PC-9 (cell line): Measurements from ENCODE around the gene TOX2.

Experiments
- EZH2 ChIP-seq: fragments of 200-600 bp; sonication (generic); IDR thresholded peaks from 2 replicates; pipeline ENCODE4 v1.8.0; 2017; ENCODE audit warnings: antibody characterized with exemption, low read depth
- TF ChIP-seq, protein P1 (sequence below): fragments of 200-600 bp; sonication (generic); conservative IDR thresholded peaks from 2 replicates; pipeline ENCODE4 v1.6.1; 2017; ENCODE audit warnings: mixed run types, antibody characterized with exemption, mild to moderate bottlenecking, moderate library complexity

DNA sequence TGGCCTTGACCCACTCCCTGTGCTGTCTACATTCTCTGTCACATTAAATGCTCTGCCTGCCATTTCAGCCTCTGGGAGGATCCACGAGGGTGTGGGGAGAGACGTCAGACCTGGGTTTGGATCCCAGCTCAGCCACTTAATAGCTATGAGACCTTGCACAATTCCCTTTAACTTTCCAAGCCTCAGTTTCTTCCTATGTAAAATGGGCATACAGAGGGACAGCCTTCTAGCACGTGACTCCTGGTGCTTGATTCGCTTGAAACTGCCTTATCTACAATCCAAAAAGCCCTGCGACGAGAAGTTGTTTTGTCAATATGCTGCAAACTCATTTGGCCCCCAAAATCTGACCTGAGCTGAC lies 40.0 kb downstream of the TOX2 start:
- TF ChIP-seq, protein P1, sequence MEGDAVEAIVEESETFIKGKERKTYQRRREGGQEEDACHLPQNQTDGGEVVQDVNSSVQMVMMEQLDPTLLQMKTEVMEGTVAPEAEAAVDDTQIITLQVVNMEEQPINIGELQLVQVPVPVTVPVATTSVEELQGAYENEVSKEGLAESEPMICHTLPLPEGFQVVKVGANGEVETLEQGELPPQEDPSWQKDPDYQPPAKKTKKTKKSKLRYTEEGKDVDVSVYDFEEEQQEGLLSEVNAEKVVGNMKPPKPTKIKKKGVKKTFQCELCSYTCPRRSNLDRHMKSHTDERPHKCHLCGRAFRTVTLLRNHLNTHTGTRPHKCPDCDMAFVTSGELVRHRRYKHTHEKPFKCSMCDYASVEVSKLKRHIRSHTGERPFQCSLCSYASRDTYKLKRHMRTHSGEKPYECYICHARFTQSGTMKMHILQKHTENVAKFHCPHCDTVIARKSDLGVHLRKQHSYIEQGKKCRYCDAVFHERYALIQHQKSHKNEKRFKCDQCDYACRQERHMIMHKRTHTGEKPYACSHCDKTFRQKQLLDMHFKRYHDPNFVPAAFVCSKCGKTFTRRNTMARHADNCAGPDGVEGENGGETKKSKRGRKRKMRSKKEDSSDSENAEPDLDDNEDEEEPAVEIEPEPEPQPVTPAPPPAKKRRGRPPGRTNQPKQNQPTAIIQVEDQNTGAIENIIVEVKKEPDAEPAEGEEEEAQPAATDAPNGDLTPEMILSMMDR: no peak
- no peak for TF ChIP-seq EZH2
